HL-60 (cell line): ENCODE measurements around the gene RNU2-63P.

Experiments
- CTCF ChIP-seq: IDR thresholded peaks from one replicate; pipeline ENCODE4 v1.5.1; 2011; ENCODE audit warnings: low read length, control low read depth, inconsistent platforms; ENCODE audit not compliant: insufficient read depth
- GABPA ChIP-seq: IDR thresholded peaks from 2 replicates; pipeline ENCODE4 v1.6.1; 2012; ENCODE audit warnings: low read depth
- POLR2AphosphoS5 ChIP-seq: IDR thresholded peaks from 2 replicates; pipeline ENCODE4 v1.6.1; 2012; ENCODE audit warnings: low read depth
- REST ChIP-seq: IDR thresholded peaks from 2 replicates; pipeline ENCODE4 v1.6.1; 2012; ENCODE audit warnings: low read depth; ENCODE audit not compliant: insufficient replicate concordance
- SPI1 ChIP-seq: IDR thresholded peaks from 2 replicates; pipeline ENCODE4 v1.6.1; 2012; ENCODE audit warnings: low read depth, mild to moderate bottlenecking, borderline replicate concordance

GRCh38 chr2:88036182-88036581, 19.8 kb upstream of the RNU2-63P start:
- TF ChIP-seq CTCF: no peak
- no peak for TF ChIP-seq REST
- TF ChIP-seq GABPA: no peak
- no peak for TF ChIP-seq POLR2AphosphoS5
- TF ChIP-seq SPI1: no peak
